A549 treated with Hydrocortisone at 1 μM for 4 hours (cell line): ENCODE measurements around the gene PTPRT. TPM values are rescaled to one million over a fixed set of nuclear protein-coding genes. Genes with fewer than 3 reads are reported as not detected.

Source experiments
- total RNA-seq: library from RNA; stranded (reverse); fragments of 200-300 nt; extraction: Qiagen RNA extraction; gene quantifications from 5 replicates; pipeline ENCODE4 v1.2.3, GENCODE V29; 2022

PTPRT gene
- total RNA-seq, result not detected in 5 replicates

GRCh38 chr20:43189554-43190331 is at the start of gene PTPRT:
PTPRT (minus strand) TSS chr20:43189906; CDS start chr20:43189733, 173 bp downstream.

